PC-3 (cell line): ENCODE results near the gene TBX18. TPM values are rescaled to one million over a fixed set of nuclear protein-coding genes. Genes with fewer than 3 reads are reported as not detected.

Experiments used
- ATAC-seq: fragments of 200-7000 bp; cut with Tn5 transposase; 2 replicates; pipeline ENCODE4 v1.9.1; 2020; ENCODE audit warnings: mild to moderate bottlenecking, moderate library complexity
- BruUV-seq: library from RNA; stranded (reverse); fragments of 400-500 nt; replicated peaks from 2 replicates; lab custom pipeline; 2021; lab: Mats Ljungman, UMichigan
- CTCF ChIA-PET: fragments of 300-600 bp; sonication (Branson Sonifier 250); formaldehyde crosslinking; loops from one replicate; lab custom pipeline; 2022; ENCODE audit warnings: antibody characterized with exemption; lab: Charles Lee
- POLR2A ChIA-PET: fragments of 300-600 bp; sonication (Branson Sonifier 250); formaldehyde crosslinking; loops from one replicate; lab custom pipeline; 2022; ENCODE audit warnings: antibody characterized with exemption; ENCODE audit not compliant: unreplicated experiment; lab: Charles Lee
- DNase-seq: peaks from one replicate; pipeline ENCODE4 v3.0.0-alpha.2; 2015
- H2AFZ ChIP-seq: fragments of 300-600 bp; sonication (generic); 2 replicates; pipeline ENCODE4 v1.6.0; 2016; ENCODE audit warnings: antibody characterized with exemption, low read length
- H3F3A ChIP-seq: fragments of 300-600 bp; sonication (generic); one replicate; pipeline ENCODE4 v1.6.0; 2017; ENCODE audit warnings: antibody characterized with exemption, low read length, control low read depth, mild to moderate bottlenecking; ENCODE audit not compliant: unreplicated experiment
- H3K27ac ChIP-seq: fragments of 300-600 bp; sonication (generic); 2 replicates; pipeline ENCODE4 v1.5.1; 2016; ENCODE audit warnings: mild to moderate bottlenecking, low read length
- H3K27me3 ChIP-seq: fragments of 300-600 bp; sonication (generic); 2 replicates; pipeline ENCODE4 v1.6.1; 2016; ENCODE audit warnings: low read length, mixed read lengths
- H3K36me3 ChIP-seq: fragments of 300-600 bp; sonication (generic); 2 replicates; pipeline ENCODE4 v1.6.1; 2016; ENCODE audit warnings: low read depth, mixed run types, low read length, mixed read lengths
- H3K4me1 ChIP-seq: fragments of 300-600 bp; sonication (generic); 2 replicates; pipeline ENCODE4 v1.5.1; 2016; ENCODE audit warnings: low read length; ENCODE audit not compliant: insufficient read depth
- H3K4me2 ChIP-seq: fragments of 300-600 bp; sonication (generic); 2 replicates; pipeline ENCODE4 v1.6.0; 2016; ENCODE audit warnings: low read length
- H3K4me3 ChIP-seq: fragments of 300-600 bp; sonication (generic); 2 replicates; pipeline ENCODE4 v1.5.1; 2016; ENCODE audit warnings: mild to moderate bottlenecking, low read length, mixed read lengths
- H3K79me2 ChIP-seq: fragments of 300-600 bp; sonication (generic); 2 replicates; pipeline ENCODE4 v1.6.1; 2017; ENCODE audit warnings: low read length, mixed read lengths
- H3K9ac ChIP-seq: fragments of 300-600 bp; sonication (generic); 2 replicates; pipeline ENCODE4 v1.6.0; 2016; ENCODE audit warnings: mild to moderate bottlenecking, low read length
- H3K9me2 ChIP-seq: fragments of 300-600 bp; sonication (generic); replicated peaks from 2 replicates; pipeline ENCODE4 v1.6.1; 2016; ENCODE audit warnings: mixed run types, low read length, mixed read lengths
- H3K9me3 ChIP-seq: fragments of 300-600 bp; sonication (generic); 2 replicates; pipeline ENCODE4 v1.6.1; 2016; ENCODE audit warnings: low read length, mixed read lengths
- H4K20me1 ChIP-seq: fragments of 300-600 bp; sonication (generic); 2 replicates; pipeline ENCODE4 v1.6.1; 2016; ENCODE audit warnings: low read length, mixed read lengths
- CTCF ChIP-seq: fragments of 300-600 bp; sonication (generic); conservative IDR thresholded peaks from 2 replicates; pipeline ENCODE4 v1.5.1; 2017; ENCODE audit warnings: antibody characterized with exemption, low read depth, mild to moderate bottlenecking, low read length
- EZH2 ChIP-seq: fragments of 300-600 bp; sonication (generic); IDR thresholded peaks from one replicate; pipeline ENCODE4 v1.6.1; 2017; ENCODE audit warnings: antibody characterized with exemption, mild to moderate bottlenecking, low read length; ENCODE audit not compliant: unreplicated experiment
- EZH2phosphoT487 ChIP-seq: fragments of 300-600 bp; sonication (generic); IDR thresholded peaks from 2 replicates; pipeline ENCODE4 v1.6.1; 2018; ENCODE audit warnings: mild to moderate bottlenecking, antibody characterized with exemption, low read length, borderline replicate concordance
- intact Hi-C: fragments of 100-400 bp; cut with micrococcal nuclease; formaldehyde crosslinking; loops from 2 replicates; pipeline ENCODE4 v1.9.0; 2023
- total RNA-seq: library from RNA; depleted of rRNA; stranded (reverse); fragments of >200 nt; gene quantifications from 2 replicates; pipeline ENCODE4 v1.2.3, GENCODE V29; 2014

The TBX18 gene
- total RNA-seq, 1 experiment from 2014 or later = not detected

GRCh38 chr6:84758486-84758885, 5.9 kb downstream of the TBX18 start:
- Histone ChIP-seq H3K9ac (no peak overlapping the region), H3K4me2 (no peak overlapping the region), H3K4me3 (no peak overlapping the region), H2AFZ (no peak overlapping the region), H3K36me3 (no peaks in the 10 kb centered on the region), H3K79me2 (no peaks in the 10 kb centered on the region), H3K27ac (no peak overlapping the region), H3K9me3 (no peaks in the 10 kb centered on the region), H4K20me1 (no peaks in the 10 kb centered on the region), H3F3A (no peaks in the 10 kb centered on the region), H3K27me3 (peaks cover 81% of the 10 kb centered on the region), H3K9me2 (no peaks in the 10 kb centered on the region), H3K4me1 (no peaks in the 10 kb centered on the region)
- BruUV-seq = no TSS peak
- intact Hi-C loops = no loop called here
- ChIA-PET CTCF (no interaction called here), POLR2A (no interaction called here)
- no peak for TF ChIP-seq EZH2phosphoT487
- TF ChIP-seq CTCF = no peak
- no peak for DNase-seq
- no peak for ATAC-seq

GRCh38 chr6:84756877-84757276, 7.5 kb downstream of the TBX18 start:
- Histone ChIP-seq H3K9me2 (no peaks in the 10 kb centered on the region), H3K79me2 (no peaks in the 10 kb centered on the region), H4K20me1 (no peaks in the 10 kb centered on the region), H3K27ac (no peak overlapping the region), H3K4me1 (no peaks in the 10 kb centered on the region), H2AFZ (no peak overlapping the region), H3K9ac (no peak overlapping the region), H3K36me3 (no peaks in the 10 kb centered on the region), H3K27me3 (peaks cover 81% of the 10 kb centered on the region), H3F3A (no peaks in the 10 kb centered on the region), H3K4me2 (no peak overlapping the region), H3K4me3 (no peak overlapping the region), H3K9me3 (no peaks in the 10 kb centered on the region)
- no peak for ATAC-seq
- no peak for TF ChIP-seq EZH2phosphoT487
- no peak for TF ChIP-seq EZH2
- TF ChIP-seq CTCF = no peak
- BruUV-seq = no TSS peak
- DNase-seq = no peak
- intact Hi-C loops = no loop called here
- ChIA-PET POLR2A (no interaction called here), CTCF (no interaction called here)

GRCh38 chr6:84756466-84756865, 7.9 kb downstream of the TBX18 start:
- TF ChIP-seq EZH2 = no peak
- TF ChIP-seq CTCF = no peak
- no peak for TF ChIP-seq EZH2phosphoT487
- H4K20me1 ChIP-seq = no peaks in the 10 kb centered on the region
- H3K4me2 ChIP-seq = no peak overlapping the region
- H3F3A ChIP-seq = no peaks in the 10 kb centered on the region
- H2AFZ ChIP-seq = no peak overlapping the region
- no peak for DNase-seq
- no peaks in the 10 kb centered on the region for H3K9me3 ChIP-seq
- BruUV-seq = no TSS peak
- no peaks in the 10 kb centered on the region for H3K79me2 ChIP-seq
- no peaks in the 10 kb centered on the region for H3K4me1 ChIP-seq
- H3K9ac ChIP-seq = no peak overlapping the region
- H3K4me3 ChIP-seq = no peak overlapping the region
- CTCF ChIA-PET = no interaction called here
- no peak overlapping the region for H3K27ac ChIP-seq
- H3K36me3 ChIP-seq = no peaks in the 10 kb centered on the region
- no peak for ATAC-seq
- intact Hi-C loops = no loop called here
- peaks cover 81% of the 10 kb centered on the region for H3K27me3 ChIP-seq
- POLR2A ChIA-PET = no interaction called here
- H3K9me2 ChIP-seq = no peaks in the 10 kb centered on the region
